Measurements from ENCODE around the gene ODC1. TPM values are rescaled to one million over a fixed set of nuclear protein-coding genes. Genes with fewer than 3 reads are reported as not detected.

ODC1 gene
- total RNA-seq, 1 experiment from 2014 or later, result 46.6 TPM

GRCh38 chr2:10415640-10416039, 32.5 kb downstream of the ODC1 start:
- no peaks in the 10 kb centered on the region for H3K27me3 Mint-ChIP-seq (ENCODE audit: low read depth)
- H3K9me3 Mint-ChIP-seq, result peaks cover 11% of the 10 kb centered on the region
- CTCF ChIA-PET, result interaction anchor here (1.6 to 1.8 kb wide), 2 partner anchors 19 kb away, joined by 5 read pairs; no protein-coding TSS in a partner anchor
- H3K4me1 Mint-ChIP-seq, result no peaks in the 10 kb centered on the region
- DNase-seq (ENCODE audit: low spot score) (no peak), ATAC-seq (no peak)
- no peak overlapping the region for H3K4me3 Mint-ChIP-seq
- H3K27ac Mint-ChIP-seq, result no peak overlapping the region
- no peaks in the 10 kb centered on the region for H3K36me3 Mint-ChIP-seq
- POLR2A ChIA-PET, result no interaction called here
- no peak for TF ChIP-seq ZNF232 (CRISPR knock-in tag; IDR thresholded peaks at IDR 0.05)
- TF ChIP-seq ZNF281 (CRISPR knock-in tag; IDR thresholded peaks at IDR 0.05), result no peak

GRCh38 chr2:10415048-10415447, 33.1 kb downstream of the ODC1 start:
- no peak overlapping the region for H3K27ac Mint-ChIP-seq
- TF ChIP-seq ESRRA (CRISPR knock-in tag; IDR thresholded peaks at IDR 0.05; ENCODE audit: borderline replicate concordance) (no peak), ZBTB21 (CRISPR knock-in tag; IDR thresholded peaks at IDR 0.05; ENCODE audit: borderline replicate concordance) (no peak), ZNF317 (CRISPR knock-in tag; IDR thresholded peaks at IDR 0.05; ENCODE audit: borderline replicate concordance, low read depth) (no peak), ATF3 (CRISPR knock-in tag; conservative IDR thresholded peaks at IDR 0.05) (no peak), CTCF (IDR thresholded peaks at IDR 0.05) (no peak), TP53 (CRISPR knock-in tag; IDR thresholded peaks at IDR 0.05) (no peak), ZSCAN18 (CRISPR knock-in tag; IDR thresholded peaks at IDR 0.05) (no peak), HMGXB4 (CRISPR knock-in tag; IDR thresholded peaks at IDR 0.05) (no peak), ZNF263 (CRISPR knock-in tag; IDR thresholded peaks at IDR 0.05; ENCODE audit: low read depth) (no peak), CDX4 (CRISPR knock-in tag; IDR thresholded peaks at IDR 0.05; ENCODE audit: borderline replicate concordance) (no peak), ZNF423 (CRISPR knock-in tag; IDR thresholded peaks at IDR 0.05) (no peak), OVOL2 (CRISPR knock-in tag; IDR thresholded peaks at IDR 0.05; ENCODE audit: borderline replicate concordance) (no peak), MAX (CRISPR knock-in tag; IDR thresholded peaks at IDR 0.05) (no peak), ETV6 (CRISPR knock-in tag; IDR thresholded peaks at IDR 0.05) (no peak), ZNF219 (CRISPR knock-in tag; IDR thresholded peaks at IDR 0.05; ENCODE audit: borderline replicate concordance) (no peak), JAZF1 (CRISPR knock-in tag; IDR thresholded peaks at IDR 0.05) (no peak), PRDM15 (CRISPR knock-in tag; IDR thresholded peaks at IDR 0.05) (no peak), ZNF121 (CRISPR knock-in tag; IDR thresholded peaks at IDR 0.05) (no peak), ZNF138 (CRISPR knock-in tag; conservative IDR thresholded peaks at IDR 0.05) (no peak)
- H3K9me3 Mint-ChIP-seq, result peaks cover 11% of the 10 kb centered on the region
- ATAC-seq, result no peak
- no peaks in the 10 kb centered on the region for H3K36me3 Mint-ChIP-seq
- no peaks in the 10 kb centered on the region for H3K4me1 Mint-ChIP-seq
- POLR2A ChIA-PET, result no interaction called here
- no peak for DNase-seq (ENCODE audit: low spot score)
- no peaks in the 10 kb centered on the region for H3K27me3 Mint-ChIP-seq (ENCODE audit: low read depth)
- CTCF ChIA-PET, result interaction anchor here (1.6 kb wide), 1 partner anchor 20 kb away, joined by 5 read pairs; no protein-coding TSS in a partner anchor
- no peak overlapping the region for H3K4me3 Mint-ChIP-seq
